ENCODE results near the gene NLRP1. TPM values are rescaled to one million over a fixed set of nuclear protein-coding genes. Genes with fewer than 3 reads are reported as not detected.
A peak's percentile ranks its signal among the peaks of the same experiment; 100 is the strongest.

The NLRP1 gene
- total and polyA plus RNA-seq, 2 of the 13 experiments (the other 11 are each of a cell fraction or from before 2014, with no cell fraction given) = 3.4 to 3.7 TPM

DNA sequence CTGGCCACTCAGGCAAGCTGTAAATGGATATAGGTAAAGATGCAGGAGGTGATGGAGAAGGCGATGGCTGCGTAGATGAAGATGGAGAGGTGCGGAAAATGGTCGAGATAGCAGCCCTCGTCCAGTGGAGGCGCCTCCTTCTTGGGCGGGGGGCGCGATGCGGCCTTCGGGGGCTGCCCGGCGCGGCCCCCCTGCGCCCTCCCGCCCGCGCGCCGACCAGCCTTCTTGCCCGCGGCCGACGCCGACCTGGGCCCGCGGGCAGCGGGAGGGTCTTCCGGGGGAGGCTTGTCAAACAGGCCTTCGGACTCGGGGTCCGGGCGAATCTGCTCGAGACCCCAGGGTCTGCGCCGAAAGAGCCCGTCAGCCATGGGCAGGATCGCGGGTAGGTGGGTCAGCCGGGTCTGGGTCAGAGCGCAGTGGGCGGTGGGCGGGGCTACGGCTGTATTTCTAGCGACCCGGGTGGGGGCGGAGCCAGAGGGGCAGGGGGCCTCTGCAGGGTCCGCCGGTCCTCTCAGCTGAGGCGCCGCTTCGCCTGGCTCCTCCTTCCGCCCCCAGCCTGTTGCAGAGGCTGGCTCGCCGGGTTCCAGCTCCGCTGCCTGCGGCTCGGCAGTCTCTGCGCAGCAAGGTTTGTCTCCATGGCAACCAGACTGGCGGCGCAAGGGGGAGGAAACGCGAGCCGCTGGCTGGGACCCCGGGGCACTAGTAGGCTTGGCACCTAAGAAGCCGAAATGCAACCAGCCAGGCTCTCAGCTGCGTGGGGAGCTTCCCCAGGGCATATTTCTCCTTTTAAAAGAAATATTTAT is 83.5 kb downstream of the NLRP1 start (continued):
- TF ChIP-seq ZNF674 (CRISPR knock-in tag; IDR thresholded peaks at IDR 0.05; ENCODE audit: low read depth) = no peak
- TF ChIP-seq, protein P1, sequence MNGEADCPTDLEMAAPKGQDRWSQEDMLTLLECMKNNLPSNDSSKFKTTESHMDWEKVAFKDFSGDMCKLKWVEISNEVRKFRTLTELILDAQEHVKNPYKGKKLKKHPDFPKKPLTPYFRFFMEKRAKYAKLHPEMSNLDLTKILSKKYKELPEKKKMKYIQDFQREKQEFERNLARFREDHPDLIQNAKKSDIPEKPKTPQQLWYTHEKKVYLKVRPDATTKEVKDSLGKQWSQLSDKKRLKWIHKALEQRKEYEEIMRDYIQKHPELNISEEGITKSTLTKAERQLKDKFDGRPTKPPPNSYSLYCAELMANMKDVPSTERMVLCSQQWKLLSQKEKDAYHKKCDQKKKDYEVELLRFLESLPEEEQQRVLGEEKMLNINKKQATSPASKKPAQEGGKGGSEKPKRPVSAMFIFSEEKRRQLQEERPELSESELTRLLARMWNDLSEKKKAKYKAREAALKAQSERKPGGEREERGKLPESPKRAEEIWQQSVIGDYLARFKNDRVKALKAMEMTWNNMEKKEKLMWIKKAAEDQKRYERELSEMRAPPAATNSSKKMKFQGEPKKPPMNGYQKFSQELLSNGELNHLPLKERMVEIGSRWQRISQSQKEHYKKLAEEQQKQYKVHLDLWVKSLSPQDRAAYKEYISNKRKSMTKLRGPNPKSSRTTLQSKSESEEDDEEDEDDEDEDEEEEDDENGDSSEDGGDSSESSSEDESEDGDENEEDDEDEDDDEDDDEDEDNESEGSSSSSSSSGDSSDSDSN (CRISPR knock-in tag; IDR thresholded peaks at IDR 0.05) = peak; percentile 49
- no peak for TF ChIP-seq ZNF224 (CRISPR knock-in tag; IDR thresholded peaks at IDR 0.05)
- TF ChIP-seq ZNF292 (CRISPR knock-in tag; IDR thresholded peaks at IDR 0.05; ENCODE audit: borderline replicate concordance, low read depth) = peak; percentile 74; the same call in 1 of the 2 replicates
- TF ChIP-seq ZNF720 (CRISPR knock-in tag; IDR thresholded peaks at IDR 0.05) = no peak
- no peak for TF ChIP-seq JUND (CRISPR knock-in tag; IDR thresholded peaks at IDR 0.05)
- TF ChIP-seq ZNF124 (CRISPR knock-in tag; IDR thresholded peaks at IDR 0.05) = no peak
- peak; percentile 34; the same call in 1 of the 2 replicates for TF ChIP-seq SNAPC2 (CRISPR knock-in tag; IDR thresholded peaks at IDR 0.05)
- TF ChIP-seq, protein P2, sequence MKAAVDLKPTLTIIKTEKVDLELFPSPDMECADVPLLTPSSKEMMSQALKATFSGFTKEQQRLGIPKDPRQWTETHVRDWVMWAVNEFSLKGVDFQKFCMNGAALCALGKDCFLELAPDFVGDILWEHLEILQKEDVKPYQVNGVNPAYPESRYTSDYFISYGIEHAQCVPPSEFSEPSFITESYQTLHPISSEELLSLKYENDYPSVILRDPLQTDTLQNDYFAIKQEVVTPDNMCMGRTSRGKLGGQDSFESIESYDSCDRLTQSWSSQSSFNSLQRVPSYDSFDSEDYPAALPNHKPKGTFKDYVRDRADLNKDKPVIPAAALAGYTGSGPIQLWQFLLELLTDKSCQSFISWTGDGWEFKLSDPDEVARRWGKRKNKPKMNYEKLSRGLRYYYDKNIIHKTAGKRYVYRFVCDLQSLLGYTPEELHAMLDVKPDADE (CRISPR knock-in tag; IDR thresholded peaks at IDR 0.05) = no peak
- TF ChIP-seq SMAD9 (CRISPR knock-in tag; IDR thresholded peaks at IDR 0.05) = no peak
- TF ChIP-seq ZC3H13 (CRISPR knock-in tag; IDR thresholded peaks at IDR 0.05) = no peak
- TF ChIP-seq, protein P3, sequence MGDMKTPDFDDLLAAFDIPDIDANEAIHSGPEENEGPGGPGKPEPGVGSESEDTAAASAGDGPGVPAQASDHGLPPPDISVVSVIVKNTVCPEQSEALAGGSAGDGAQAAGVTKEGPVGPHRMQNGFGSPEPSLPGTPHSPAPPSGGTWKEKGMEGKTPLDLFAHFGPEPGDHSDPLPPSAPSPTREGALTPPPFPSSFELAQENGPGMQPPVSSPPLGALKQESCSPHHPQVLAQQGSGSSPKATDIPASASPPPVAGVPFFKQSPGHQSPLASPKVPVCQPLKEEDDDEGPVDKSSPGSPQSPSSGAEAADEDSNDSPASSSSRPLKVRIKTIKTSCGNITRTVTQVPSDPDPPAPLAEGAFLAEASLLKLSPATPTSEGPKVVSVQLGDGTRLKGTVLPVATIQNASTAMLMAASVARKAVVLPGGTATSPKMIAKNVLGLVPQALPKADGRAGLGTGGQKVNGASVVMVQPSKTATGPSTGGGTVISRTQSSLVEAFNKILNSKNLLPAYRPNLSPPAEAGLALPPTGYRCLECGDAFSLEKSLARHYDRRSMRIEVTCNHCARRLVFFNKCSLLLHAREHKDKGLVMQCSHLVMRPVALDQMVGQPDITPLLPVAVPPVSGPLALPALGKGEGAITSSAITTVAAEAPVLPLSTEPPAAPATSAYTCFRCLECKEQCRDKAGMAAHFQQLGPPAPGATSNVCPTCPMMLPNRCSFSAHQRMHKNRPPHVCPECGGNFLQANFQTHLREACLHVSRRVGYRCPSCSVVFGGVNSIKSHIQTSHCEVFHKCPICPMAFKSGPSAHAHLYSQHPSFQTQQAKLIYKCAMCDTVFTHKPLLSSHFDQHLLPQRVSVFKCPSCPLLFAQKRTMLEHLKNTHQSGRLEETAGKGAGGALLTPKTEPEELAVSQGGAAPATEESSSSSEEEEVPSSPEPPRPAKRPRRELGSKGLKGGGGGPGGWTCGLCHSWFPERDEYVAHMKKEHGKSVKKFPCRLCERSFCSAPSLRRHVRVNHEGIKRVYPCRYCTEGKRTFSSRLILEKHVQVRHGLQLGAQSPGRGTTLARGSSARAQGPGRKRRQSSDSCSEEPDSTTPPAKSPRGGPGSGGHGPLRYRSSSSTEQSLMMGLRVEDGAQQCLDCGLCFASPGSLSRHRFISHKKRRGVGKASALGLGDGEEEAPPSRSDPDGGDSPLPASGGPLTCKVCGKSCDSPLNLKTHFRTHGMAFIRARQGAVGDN (CRISPR knock-in tag; IDR thresholded peaks at IDR 0.05) = peak; percentile 67
- TF ChIP-seq ZNF839 (CRISPR knock-in tag; IDR thresholded peaks at IDR 0.05; ENCODE audit: borderline replicate concordance) = no peak
- TF ChIP-seq NFYC (CRISPR knock-in tag; IDR thresholded peaks at IDR 0.05) = no peak
- TF ChIP-seq, protein P4, sequence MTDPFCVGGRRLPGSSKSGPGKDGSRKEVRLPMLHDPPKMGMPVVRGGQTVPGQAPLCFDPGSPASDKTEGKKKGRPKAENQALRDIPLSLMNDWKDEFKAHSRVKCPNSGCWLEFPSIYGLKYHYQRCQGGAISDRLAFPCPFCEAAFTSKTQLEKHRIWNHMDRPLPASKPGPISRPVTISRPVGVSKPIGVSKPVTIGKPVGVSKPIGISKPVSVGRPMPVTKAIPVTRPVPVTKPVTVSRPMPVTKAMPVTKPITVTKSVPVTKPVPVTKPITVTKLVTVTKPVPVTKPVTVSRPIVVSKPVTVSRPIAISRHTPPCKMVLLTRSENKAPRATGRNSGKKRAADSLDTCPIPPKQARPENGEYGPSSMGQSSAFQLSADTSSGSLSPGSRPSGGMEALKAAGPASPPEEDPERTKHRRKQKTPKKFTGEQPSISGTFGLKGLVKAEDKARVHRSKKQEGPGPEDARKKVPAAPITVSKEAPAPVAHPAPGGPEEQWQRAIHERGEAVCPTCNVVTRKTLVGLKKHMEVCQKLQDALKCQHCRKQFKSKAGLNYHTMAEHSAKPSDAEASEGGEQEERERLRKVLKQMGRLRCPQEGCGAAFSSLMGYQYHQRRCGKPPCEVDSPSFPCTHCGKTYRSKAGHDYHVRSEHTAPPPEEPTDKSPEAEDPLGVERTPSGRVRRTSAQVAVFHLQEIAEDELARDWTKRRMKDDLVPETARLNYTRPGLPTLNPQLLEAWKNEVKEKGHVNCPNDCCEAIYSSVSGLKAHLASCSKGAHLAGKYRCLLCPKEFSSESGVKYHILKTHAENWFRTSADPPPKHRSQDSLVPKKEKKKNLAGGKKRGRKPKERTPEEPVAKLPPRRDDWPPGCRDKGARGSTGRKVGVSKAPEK (CRISPR knock-in tag; IDR thresholded peaks at IDR 0.05; ENCODE audit: borderline replicate concordance) = no peak
- no peak for TF ChIP-seq HDAC2 (CRISPR knock-in tag; IDR thresholded peaks at IDR 0.05)
- TF ChIP-seq TAF1 (CRISPR knock-in tag; IDR thresholded peaks at IDR 0.05) = 0 out of 2 replicates have a peak, but pooled peaks have one; percentile 43
- TF ChIP-seq, protein P5, sequence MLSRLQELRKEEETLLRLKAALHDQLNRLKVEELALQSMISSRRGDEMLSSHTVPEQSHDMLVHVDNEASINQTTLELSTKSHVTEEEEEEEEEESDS (CRISPR knock-in tag; IDR thresholded peaks at IDR 0.05; ENCODE audit: borderline replicate concordance) = no peak
- no peak for TF ChIP-seq MTA3 (CRISPR knock-in tag; IDR thresholded peaks at IDR 0.05)

All from HepG2 (cell line).